ENCODE data around the gene SAMMSON. TPM values are rescaled to one million over a fixed set of nuclear protein-coding genes. Genes with fewer than 3 reads are reported as not detected.

The SAMMSON gene
- total RNA-seq, 1 donor from 2014 or later, result not detected

GRCh38 chr3:70110066-70110465, 110.5 kb downstream of the SAMMSON start:
- DNase-seq (ENCODE audit: low read depth, low spot score), result no peak
- peaks cover 4% of the 10 kb centered on the region for H3K4me1 Mint-ChIP-seq
- H3K27ac Mint-ChIP-seq (ENCODE audit: unreplicated experiment), result no peak overlapping the region
- H3K27me3 Mint-ChIP-seq (ENCODE audit: low read depth), result no peaks in the 10 kb centered on the region
- no peaks in the 10 kb centered on the region for H3K9me3 Mint-ChIP-seq
- no peaks in the 10 kb centered on the region for H3K36me3 Mint-ChIP-seq (ENCODE audit: low read depth)
- TF ChIP-seq, protein P1, sequence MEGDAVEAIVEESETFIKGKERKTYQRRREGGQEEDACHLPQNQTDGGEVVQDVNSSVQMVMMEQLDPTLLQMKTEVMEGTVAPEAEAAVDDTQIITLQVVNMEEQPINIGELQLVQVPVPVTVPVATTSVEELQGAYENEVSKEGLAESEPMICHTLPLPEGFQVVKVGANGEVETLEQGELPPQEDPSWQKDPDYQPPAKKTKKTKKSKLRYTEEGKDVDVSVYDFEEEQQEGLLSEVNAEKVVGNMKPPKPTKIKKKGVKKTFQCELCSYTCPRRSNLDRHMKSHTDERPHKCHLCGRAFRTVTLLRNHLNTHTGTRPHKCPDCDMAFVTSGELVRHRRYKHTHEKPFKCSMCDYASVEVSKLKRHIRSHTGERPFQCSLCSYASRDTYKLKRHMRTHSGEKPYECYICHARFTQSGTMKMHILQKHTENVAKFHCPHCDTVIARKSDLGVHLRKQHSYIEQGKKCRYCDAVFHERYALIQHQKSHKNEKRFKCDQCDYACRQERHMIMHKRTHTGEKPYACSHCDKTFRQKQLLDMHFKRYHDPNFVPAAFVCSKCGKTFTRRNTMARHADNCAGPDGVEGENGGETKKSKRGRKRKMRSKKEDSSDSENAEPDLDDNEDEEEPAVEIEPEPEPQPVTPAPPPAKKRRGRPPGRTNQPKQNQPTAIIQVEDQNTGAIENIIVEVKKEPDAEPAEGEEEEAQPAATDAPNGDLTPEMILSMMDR (conservative IDR thresholded peaks at IDR 0.05), result no peak
- no peak overlapping the region for H3K4me3 Mint-ChIP-seq

DNA sequence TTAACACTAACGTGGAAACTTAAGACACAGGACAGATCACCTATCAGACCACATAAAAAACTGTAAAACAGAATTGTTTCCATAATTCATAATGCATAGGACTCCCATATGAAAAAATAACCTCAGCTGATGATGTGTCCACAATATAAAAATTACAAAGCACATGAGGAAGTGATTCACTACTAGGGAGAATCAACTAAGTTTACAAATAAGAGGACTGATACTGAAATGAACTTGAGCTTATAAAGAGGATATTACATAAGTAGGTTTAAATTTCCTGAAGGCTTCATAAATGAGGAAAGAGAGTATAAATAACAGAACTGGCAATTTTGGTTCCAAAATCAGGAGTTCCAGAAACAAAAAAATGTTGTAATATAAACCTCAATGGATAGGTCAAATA, 111.9 kb downstream of the SAMMSON start:
- no peak overlapping the region for H3K4me3 Mint-ChIP-seq
- H3K36me3 Mint-ChIP-seq (ENCODE audit: low read depth), result no peaks in the 10 kb centered on the region

DNA sequence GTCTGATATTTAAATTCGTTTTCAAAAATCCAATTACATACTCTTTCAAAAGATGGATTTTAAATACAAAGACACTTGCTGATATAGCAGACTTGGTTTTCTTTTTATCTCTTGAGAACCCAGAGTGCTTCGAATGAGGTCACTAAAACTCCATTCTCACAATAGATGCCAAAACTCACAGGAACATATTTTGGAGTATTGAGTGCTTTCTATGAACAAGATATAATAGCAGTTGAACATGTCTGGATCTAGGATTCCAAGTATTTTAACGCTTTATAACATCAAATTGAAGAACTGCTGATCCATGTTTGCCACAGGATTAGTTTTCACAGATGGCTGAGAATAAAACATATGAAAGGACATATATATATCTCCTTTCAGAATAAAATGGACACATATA, 113.2 kb downstream of the SAMMSON start:
- Mint-ChIP-seq H3K36me3 (ENCODE audit: low read depth) (no peaks in the 10 kb centered on the region), H3K9me3 (no peaks in the 10 kb centered on the region), H3K27ac (ENCODE audit: unreplicated experiment) (no peak overlapping the region), H3K4me1 (peaks cover 4% of the 10 kb centered on the region), H3K4me3 (no peak overlapping the region), H3K27me3 (ENCODE audit: low read depth) (no peaks in the 10 kb centered on the region)
- DNase-seq (ENCODE audit: low read depth, low spot score), result no peak
- TF ChIP-seq, protein P1 (conservative IDR thresholded peaks at IDR 0.05), result no peak

More for the DNA sequence above, 111.9 kb downstream of the SAMMSON start:
- Mint-ChIP-seq H3K9me3 (no peaks in the 10 kb centered on the region), H3K4me1 (peaks cover 4% of the 10 kb centered on the region), H3K27ac (ENCODE audit: unreplicated experiment) (no peak overlapping the region), H3K27me3 (ENCODE audit: low read depth) (no peaks in the 10 kb centered on the region)
- TF ChIP-seq, protein P1 (conservative IDR thresholded peaks at IDR 0.05), result no peak
- no peak for DNase-seq (ENCODE audit: low read depth, low spot score)

DNA sequence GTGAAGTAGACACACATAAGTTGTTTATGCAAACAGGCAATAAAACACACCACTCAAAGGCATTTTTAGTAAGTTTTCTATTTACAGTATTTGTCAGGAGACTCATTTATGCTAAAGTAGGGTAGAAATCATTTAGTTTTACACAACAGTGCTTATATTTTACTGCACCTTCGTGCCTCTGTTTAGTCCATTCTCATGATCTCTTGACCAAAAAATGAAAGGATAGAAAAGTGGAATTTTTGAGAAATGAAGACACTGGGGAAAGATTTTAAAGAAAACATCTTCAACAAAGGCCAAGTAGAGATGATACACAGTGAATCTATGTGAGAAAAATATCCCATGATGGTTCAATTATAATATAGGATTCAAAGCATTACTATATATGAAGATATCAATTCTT, 114.9 kb downstream of the SAMMSON start:
- Mint-ChIP-seq H3K27me3 (ENCODE audit: low read depth) (no peaks in the 10 kb centered on the region), H3K4me1 (peaks cover 4% of the 10 kb centered on the region), H3K9me3 (no peaks in the 10 kb centered on the region), H3K27ac (ENCODE audit: unreplicated experiment) (no peak overlapping the region), H3K4me3 (no peak overlapping the region), H3K36me3 (ENCODE audit: low read depth) (no peaks in the 10 kb centered on the region)
- no peak for DNase-seq (ENCODE audit: low read depth, low spot score)
- TF ChIP-seq, protein P1 (conservative IDR thresholded peaks at IDR 0.05), result no peak

DNA sequence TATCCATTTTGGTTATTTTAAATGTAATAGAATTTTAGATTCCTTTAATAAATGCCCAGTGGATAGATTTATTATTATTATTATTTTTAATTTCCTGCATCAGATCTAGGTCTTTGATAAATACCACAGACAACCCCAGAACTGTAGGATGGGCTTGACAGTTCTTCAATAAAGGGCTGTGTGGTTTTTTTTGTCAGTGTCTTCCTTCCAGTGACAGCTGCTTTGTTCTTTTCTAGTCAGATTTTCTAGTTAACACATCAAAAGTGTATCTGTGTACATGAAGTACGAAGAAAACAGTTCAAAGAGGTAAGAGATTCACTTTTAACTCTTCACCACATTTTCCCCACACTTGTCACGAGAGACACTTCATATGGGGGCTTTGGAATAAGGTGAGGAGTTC, 120.3 kb downstream of the SAMMSON start:
- H3K27ac Mint-ChIP-seq (ENCODE audit: unreplicated experiment), result no peak overlapping the region
- TF ChIP-seq, protein P1 (conservative IDR thresholded peaks at IDR 0.05), result no peak
- no peaks in the 10 kb centered on the region for H3K27me3 Mint-ChIP-seq (ENCODE audit: low read depth)
- no peaks in the 10 kb centered on the region for H3K36me3 Mint-ChIP-seq (ENCODE audit: low read depth)
- H3K4me1 Mint-ChIP-seq, result no peaks in the 10 kb centered on the region
- no peak for DNase-seq (ENCODE audit: low read depth, low spot score)
- H3K4me3 Mint-ChIP-seq, result no peak overlapping the region
- H3K9me3 Mint-ChIP-seq, result peaks cover 3% of the 10 kb centered on the region

Measured in neural crest cell (in vitro differentiated cells).